GM18520 (cell line): ENCODE measurements around the gene EYS.
"Not testable (repeated sequence)": the region's sequence is repeated elsewhere in the genome, so short reads cannot be mapped to it uniquely, and the experiment has no call there.

ENCODE experiments used
- ATAC-seq: cut with Tn5 transposase; IDR thresholded peaks from one replicate; pipeline ENCODE4 v1.9.1; 2021; ENCODE audit not compliant: unreplicated experiment

Gene EYS

DNA sequence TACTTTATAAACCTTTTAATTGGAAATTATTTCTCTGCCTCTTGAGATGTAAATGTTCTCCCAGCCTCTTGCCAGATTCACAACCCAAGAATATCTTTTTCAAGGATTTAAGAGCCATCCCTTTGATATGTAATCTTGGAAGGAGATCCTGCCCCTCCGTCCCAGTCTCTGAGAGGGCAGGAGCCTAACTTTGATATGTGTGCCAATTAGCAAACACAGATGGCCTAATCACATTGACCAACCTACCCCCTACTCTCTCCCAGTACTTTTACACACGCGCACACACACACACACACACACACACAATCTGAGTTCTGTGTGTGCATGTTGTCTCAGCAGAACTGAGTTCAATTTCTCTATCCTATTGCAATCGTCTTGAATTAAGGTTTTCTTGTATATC is 1447.7 kb downstream of the EYS start:
- no peak for ATAC-seq

GRCh38 chr6:64258752-64259151 is 1448.3 kb downstream of the EYS start:
- ATAC-seq = no peak

GRCh38 chr6:64258302-64258701 is 1448.7 kb downstream of the EYS start:
- ATAC-seq = no peak

GRCh38 chr6:64257586-64257985 is 1449.4 kb downstream of the EYS start:
- no peak for ATAC-seq

GRCh38 chr6:64256483-64256882 is 1450.5 kb downstream of the EYS start:
- peak; percentile 35 for ATAC-seq

DNA sequence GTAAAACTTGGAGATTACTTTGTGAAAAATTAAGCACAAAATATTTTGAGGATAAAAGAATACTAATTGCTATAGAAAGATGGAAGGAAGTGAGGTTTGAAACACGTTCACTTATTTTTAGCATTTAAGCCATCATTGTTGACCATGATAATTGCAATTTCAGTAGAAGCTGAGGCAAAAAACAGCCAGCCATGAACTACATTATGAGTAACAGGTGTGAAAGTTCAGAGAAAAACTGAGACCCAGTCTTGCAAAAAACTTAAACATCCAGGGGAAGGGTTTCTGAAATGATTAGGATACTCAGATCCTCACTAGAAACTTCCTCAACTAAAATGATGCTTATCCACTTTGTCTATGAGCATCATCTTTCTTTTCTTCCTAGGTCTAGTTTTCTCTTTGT is 1452.0 kb downstream of the EYS start:
- no peak for ATAC-seq

DNA sequence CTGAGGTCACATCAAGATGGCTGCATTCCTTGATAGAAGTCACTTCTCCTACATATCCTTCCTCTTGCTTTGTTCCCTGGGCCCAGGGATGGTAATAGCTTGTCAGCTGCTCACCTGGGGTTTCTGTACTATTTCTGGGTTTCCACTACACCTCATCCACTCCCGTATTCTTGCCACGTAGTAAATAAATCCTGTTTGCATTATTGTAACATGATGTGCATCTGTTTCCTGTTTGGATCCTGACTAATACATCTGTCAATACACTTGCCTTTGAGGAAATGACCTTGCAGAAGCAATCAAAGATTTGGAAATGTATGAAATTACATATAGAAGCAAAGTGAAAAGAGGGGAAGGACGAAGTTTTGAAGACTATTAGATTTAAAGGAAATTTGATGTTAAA is 1452.5 kb downstream of the EYS start:
- ATAC-seq = no peak

DNA sequence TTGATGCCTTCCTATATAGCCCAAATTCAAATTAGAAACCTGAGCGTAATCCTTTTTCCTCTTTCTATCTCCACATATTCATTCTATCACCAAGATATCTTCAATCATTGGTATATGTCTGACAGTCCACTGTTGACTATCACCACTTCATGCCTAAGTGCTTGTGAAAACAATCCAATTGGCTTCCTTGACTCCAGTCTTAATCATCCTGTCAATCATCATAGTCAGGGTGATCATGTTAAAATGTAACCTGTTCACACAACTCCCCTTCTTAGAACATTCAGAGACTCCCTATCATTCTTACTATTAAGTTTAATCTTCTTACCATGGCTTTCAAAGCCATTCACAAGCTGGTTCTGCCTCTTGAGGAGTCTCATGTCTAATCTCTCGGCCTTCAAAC is 1454.8 kb downstream of the EYS start:
- no peak for ATAC-seq

DNA sequence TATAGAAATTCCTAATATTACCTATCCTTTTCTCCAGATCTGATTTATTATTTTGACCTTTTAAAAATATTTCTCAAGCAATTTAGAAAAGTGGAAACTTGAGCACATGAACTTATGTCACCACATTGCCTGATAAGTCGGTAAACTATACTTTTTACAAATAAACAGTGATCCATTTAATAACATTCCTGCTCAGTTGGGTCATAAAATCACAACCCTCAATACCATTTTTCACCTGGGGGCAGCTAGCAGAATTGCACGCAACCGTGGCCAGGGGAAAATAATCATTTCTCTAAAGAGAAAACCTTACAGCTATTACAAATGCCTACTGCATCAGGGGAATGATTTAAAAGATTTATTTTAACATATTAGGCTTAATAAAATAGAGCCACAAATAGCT is 1456.9 kb downstream of the EYS start:
- ATAC-seq = no peak

GRCh38 chr6:64249115-64249514 is 1457.9 kb downstream of the EYS start:
- ATAC-seq = no peak

DNA sequence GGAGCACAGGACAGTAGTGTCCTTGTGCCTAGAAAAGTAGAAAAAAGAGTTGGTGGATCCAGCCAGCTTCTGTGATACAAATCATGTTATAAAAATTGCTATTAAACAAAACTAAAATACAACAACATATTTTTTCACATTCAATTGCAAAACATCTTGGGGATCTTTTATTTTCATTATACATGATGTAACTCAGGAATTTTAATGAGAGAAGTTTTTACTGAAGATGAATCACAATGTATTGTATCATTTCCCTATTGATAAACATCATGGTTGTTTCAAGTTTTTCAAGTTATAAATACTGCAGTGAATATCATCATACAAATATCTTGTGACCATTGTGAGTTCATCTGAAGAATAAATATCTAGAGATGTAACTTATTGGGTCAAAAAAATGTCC is 1463.4 kb downstream of the EYS start:
- ATAC-seq = no peak

- ATAC-seq = not testable (repeated sequence)
These were observed 1468.1 kb downstream of the EYS start for GRCh38 chr6:64238908-64239307.

- no peak for ATAC-seq
These were observed 1469.0 kb downstream of the EYS start for GRCh38 chr6:64238071-64238470.

GRCh38 chr6:64233746-64234145 is 1473.3 kb downstream of the EYS start:
- ATAC-seq = no peak

DNA sequence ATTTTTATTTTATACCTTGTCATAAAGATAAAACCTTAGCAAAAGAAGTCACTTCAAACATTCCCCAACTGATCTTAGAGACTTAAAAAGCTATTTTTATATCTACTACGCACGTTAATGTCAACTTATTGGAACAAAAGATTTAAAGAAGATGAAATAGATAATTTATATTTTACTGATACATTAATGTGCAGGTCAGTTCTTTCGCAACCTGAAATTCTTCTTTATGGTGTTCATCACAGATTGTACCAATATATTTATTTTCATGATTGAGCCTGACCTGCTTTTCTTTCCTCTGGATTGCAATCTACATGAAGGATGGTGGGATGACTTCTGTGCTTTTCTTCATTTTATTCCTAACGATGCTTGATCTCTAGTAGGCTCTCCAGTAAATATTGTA is 1475.1 kb downstream of the EYS start:
- no peak for ATAC-seq

DNA sequence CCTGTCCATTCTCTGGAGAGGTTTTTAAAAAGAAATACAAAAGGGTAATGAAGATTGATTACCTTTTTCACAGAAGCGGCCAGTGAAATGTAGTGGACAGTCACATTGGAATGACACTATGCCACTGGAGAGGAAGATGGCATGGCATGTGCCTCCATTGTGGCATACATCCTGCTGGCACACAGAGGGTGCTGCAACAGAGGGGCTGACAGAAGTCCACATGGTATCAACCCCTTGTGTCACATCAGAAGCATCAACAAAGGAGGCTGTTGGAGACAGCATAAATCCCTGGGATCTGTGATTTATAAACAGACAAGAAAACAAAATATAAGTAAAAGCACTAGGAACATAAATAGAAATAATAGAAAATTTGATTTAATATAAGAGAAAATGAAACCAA is 1476.5 kb downstream of the EYS start:
- ATAC-seq = no peak

- ATAC-seq = no peak
These were observed 1479.2 kb downstream of the EYS start for GRCh38 chr6:64227863-64228262.

DNA sequence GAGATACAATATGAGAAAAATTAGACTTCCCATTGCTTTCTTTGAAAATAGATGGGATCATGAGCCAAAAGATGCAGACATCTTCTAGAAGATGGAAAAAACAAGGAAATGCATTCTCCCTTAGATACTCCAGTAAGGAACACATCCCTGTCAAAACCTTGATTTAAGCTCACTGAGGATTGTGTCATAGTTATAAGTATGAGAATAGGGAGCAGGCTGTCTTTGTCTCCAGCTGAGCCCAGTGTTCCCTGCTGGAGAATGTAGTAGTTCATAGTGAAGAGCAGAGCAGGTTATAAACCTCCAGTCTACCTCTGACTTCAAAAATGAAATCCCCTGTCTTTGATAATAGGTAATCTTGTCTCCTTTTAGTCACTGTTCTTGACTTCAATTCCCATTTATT is 1481.5 kb downstream of the EYS start:
- no peak for ATAC-seq

- ATAC-seq = no peak
These were observed 1482.2 kb downstream of the EYS start for GRCh38 chr6:64224819-64225218.

GRCh38 chr6:64221776-64222175 is 1485.2 kb downstream of the EYS start:
- ATAC-seq = no peak

DNA sequence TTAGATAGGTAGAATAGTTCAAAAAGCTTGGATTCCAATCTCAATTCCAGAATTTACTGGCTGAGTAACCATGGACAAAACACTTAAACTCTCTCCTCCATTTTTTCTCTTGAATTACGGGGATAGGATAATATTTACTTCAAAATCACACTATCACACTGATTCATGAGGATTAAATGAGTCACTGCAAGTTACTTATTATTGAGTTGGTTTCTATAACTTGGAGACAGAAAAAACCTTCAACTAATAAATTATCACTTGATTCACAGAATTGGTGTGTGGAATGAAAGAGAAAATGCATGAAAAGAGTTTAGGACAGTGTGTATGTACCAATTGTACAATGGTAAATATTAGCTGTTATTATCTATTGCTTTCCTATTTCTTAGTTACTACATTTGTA is 1486.2 kb downstream of the EYS start:
- no peak for ATAC-seq

DNA sequence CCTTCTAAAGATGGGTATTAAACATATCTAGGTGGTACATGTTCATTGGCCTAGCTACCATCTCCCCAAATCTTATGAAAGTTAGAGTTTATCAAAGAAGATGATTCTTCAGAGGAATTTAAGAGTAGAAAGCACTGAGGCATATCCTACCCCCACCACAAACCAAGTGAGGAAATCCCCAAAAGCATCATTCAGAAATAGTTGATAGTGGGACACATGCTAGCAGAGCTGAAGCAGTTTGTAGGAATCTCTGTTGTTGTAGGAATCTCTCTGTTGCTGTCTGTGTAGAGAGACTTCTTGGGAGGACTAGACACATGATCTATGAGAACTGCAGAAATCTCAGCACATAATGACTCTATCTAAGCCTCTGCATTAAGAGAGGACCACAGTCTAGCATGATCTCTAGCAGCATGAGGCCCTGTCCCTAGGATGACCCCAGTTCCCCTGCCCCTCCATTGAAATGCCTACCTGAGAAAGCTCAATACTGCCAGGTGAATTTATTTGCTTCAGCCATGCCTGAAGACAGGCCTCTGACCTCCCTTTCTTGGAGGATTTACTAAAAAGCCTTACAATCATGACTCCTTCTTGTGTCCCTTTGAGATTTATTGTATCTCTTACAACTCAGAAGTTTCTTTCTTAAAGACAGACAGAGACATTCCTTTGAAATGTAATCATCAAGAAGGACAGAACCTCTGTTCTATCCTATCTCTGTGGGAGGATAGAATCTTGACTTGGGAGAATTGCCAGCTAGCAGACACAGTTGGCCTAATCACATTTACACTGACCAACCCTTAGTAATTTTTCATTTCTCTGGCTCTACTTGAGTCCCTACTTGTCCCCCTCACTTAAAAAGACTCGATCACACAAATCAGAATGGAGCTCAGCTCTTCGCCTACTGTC is 1489.1 kb downstream of the EYS start:
- no peak for ATAC-seq

DNA sequence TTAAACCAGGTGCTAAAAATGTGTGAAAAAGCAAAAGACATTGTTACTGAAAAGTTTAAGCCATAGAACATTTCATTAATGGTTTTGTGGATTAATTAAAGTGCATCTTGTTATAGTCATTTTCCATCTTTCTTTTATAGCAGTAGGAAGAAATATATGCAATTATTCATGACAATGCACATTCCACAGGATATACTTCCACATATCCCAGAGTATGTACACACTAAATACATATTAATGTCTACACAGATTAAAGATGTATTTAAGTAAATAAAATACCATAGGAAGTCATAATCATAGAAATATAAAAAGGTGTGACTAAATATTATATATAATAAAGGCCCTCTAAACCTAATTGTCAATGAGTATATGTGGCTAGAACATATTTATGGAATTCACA is 1492.7 kb downstream of the EYS start:
- no peak for ATAC-seq
